GM10266 (cell line): ENCODE measurements around the gene STX19.

ENCODE experiments used
- DNase-seq: peaks from one replicate; pipeline ENCODE4 v3.0.0; 2012; ENCODE audit errors: extremely low spot score
- CTCF ChIP-seq: IDR thresholded peaks from 2 replicates; pipeline ENCODE4 v1.5.1; 2012; ENCODE audit warnings: mild to moderate bottlenecking, low read depth; ENCODE audit not compliant: control insufficient read depth, insufficient read depth; ENCODE audit errors: missing control alignments

STX19 gene

GRCh38 chr3:94024385-94024784 lies 4.0 kb downstream of the STX19 start:
- no peak for TF ChIP-seq CTCF
- DNase-seq: no peak

DNA sequence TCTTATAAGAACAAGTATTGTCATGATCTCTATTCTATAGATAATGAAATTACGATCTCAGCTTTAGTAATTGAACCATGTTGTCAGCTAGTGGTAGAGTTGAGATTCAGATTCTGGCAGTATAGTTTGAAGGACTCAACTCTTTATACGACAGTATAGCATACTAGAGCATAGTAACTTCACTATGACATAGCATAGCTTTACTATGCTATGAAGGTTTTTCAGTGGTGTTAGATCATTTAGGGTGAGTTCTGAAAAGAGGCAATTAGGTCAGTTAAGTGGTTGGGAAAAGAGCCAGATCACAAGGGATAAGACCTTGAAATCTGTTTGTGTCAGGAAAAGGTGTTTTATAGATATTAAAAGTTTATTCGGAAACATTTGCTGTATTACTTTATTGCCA lies 8.1 kb downstream of the STX19 start:
- no peak for TF ChIP-seq CTCF
- DNase-seq: no peak

- no peak for DNase-seq
- no peak for TF ChIP-seq CTCF
Measured at GRCh38 chr3:94019659-94020058, 8.7 kb downstream of the STX19 start.

DNA sequence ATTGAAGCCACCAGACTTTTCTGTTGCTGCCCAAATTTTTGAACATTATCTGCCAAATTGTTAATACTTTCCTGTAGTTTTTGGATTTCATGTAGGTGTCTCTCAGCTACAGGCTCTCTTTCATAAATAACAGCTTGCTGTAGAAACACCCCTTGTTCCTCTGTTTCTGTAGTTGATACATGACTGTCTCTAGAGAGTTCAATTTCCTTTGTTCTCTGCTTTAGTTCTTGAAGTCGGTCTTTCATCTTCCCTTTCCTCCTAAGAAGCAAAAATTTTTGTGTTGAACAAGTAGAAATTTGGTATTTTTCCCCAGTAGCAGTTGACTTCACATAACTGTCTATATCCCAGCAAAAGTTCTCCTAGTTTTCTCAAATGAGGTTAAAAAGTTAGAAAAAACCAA lies 13.4 kb downstream of the STX19 start:
- TF ChIP-seq CTCF: no peak
- no peak for DNase-seq

GRCh38 chr3:94012185-94012584 lies 16.2 kb downstream of the STX19 start:
- TF ChIP-seq CTCF: no peak
- DNase-seq: no peak

GRCh38 chr3:94011233-94011711 lies 17.1 kb downstream of the STX19 start:
- TF ChIP-seq CTCF: no peak
- DNase-seq: no peak

GRCh38 chr3:94009608-94010007 lies 18.8 kb downstream of the STX19 start:
- DNase-seq: no peak
- TF ChIP-seq CTCF: no peak

DNA sequence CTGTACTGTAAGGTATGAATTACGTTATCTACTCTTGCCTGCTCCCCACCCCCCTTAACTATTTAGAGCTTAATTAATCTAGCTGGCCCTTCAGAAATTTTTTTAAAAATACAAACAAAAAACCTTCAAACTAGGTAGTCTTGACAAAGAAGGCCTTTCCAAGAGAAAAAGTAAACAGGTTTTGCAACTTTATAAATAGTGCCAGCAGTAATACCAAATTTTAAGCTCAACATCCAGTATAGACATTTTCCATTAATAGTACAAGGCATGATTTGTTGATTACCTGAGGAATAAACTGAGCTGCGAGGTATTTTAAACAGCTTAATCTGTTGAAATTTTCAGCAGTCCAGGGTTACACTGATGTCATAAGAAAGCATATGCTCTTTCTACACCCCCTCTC lies 20.1 kb downstream of the STX19 start:
- no peak for DNase-seq
- no peak for TF ChIP-seq CTCF
